ENCODE results near the gene ARHGAP28. TPM values are rescaled to one million over a fixed set of nuclear protein-coding genes. Genes with fewer than 3 reads are reported as not detected.

ARHGAP28 gene
- total and polyA plus RNA-seq, 11 donors: 0.42 to 7.5 (median 1.8) TPM

DNA sequence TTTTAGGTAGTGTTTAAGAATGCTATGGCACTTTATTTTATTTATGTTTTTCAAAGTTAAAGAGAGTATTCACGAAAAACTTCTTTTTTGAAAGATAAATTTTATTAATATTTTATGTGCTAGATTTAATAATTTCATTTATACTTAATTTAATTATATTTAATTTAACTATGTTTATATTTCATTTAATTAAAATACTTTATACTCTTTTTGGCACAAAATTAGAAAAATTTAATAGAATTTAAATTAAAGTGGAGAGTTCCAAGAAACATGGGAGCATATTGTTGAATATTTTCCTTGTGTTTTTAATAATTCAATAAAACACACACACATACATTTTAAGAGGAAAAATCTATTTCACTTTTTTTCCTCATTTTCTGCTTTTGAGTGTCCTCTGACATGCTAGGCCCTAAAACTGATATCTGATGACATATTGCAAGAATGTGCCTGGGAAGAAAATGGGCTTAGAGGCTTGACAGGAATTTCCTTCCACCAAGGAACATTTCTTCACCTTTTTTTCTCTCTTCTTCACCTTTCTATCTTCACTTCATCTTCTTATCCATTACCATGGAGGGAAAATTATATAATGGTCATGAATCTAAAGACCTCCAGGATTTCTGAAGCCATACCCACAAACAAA lies 15.4 kb downstream of the ARHGAP28 start:
- Histone ChIP-seq H3K36me3 (no peaks in the 10 kb centered on the region), H3K27ac (no peak overlapping the region), H3K27me3 (no peaks in the 10 kb centered on the region), H3K9me3 (peaks cover 0 to 3% (median under 1%) of the 10 kb centered on the region in 12 donors), H3K4me1 (peaks cover 0 to 22% (median 9%) of the 10 kb centered on the region in 12 donors), H3K4me3 (no peak overlapping the region)
- DNase-seq (no peak), ATAC-seq (no peak)
- intact Hi-C loops (cut with DNase I): loop anchor here in 1 of 10 donors (10.0 kb wide), 1 partner anchor 140 kb away; no protein-coding TSS in a partner anchor
- WGBS, 4 donors: 95 to 99% (median 98%) methylated on average over 1 of the region's 1 CpG
- no peak for TF ChIP-seq POLR2A (IDR thresholded peaks at IDR 0.05)
- TF ChIP-seq, protein P1, sequence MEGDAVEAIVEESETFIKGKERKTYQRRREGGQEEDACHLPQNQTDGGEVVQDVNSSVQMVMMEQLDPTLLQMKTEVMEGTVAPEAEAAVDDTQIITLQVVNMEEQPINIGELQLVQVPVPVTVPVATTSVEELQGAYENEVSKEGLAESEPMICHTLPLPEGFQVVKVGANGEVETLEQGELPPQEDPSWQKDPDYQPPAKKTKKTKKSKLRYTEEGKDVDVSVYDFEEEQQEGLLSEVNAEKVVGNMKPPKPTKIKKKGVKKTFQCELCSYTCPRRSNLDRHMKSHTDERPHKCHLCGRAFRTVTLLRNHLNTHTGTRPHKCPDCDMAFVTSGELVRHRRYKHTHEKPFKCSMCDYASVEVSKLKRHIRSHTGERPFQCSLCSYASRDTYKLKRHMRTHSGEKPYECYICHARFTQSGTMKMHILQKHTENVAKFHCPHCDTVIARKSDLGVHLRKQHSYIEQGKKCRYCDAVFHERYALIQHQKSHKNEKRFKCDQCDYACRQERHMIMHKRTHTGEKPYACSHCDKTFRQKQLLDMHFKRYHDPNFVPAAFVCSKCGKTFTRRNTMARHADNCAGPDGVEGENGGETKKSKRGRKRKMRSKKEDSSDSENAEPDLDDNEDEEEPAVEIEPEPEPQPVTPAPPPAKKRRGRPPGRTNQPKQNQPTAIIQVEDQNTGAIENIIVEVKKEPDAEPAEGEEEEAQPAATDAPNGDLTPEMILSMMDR (IDR thresholded peaks at IDR 0.05): no peak

DNA sequence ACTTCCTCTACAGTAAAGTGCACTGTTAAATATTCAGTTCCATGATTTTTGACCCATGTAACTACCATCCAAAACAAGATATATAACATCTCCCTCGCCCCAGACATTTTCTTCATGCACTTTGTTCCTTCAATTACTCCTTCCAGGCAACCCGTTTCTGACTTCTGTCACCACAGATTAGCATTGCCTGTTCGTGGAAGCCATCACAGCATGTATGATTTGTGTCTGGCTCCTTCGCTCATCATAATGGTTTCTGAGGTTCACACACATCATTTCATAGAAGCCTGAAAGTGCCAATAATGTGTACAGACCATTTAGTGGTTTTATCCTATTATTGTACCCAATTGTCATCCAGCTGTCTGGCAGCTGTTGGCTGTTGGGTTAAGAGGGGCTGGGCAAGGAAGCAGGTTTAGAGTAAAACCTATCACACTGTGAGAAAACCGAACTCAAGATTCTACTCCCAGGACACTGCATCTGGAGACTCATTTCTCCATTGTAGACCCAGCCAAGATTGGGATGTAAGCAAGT lies 16.1 kb downstream of the ARHGAP28 start:
- no peak for TF ChIP-seq POLR2A (IDR thresholded peaks at IDR 0.05)
- TF ChIP-seq, protein P1 (IDR thresholded peaks at IDR 0.05): no peak

DNA sequence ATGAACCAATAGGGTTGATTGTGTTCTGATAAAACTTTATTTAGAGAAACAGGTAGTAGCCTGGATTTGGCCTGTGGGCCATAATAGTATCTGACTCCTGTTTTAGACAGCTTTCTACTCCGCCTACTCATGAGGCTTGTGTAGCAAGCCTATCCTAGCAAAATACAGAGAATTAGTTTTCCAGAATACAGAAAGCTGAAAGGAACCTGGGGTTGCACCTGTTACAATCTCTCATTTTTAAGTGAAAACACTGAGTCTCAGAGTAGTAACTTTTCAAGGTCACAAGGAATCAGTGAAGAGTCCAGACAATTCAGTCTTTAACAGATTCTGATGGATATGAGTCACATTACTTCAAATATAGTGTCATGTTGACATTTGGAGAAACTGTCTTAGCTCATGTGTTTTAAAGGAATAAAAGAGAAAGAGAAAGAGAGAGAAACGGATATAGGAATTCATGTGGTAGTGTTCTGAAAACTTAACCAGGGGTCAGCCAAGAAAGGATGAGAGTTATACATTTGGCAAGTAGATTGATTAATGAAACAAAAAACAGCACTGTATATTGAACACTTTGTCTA lies 17.0 kb downstream of the ARHGAP28 start:
- TF ChIP-seq POLR2A (IDR thresholded peaks at IDR 0.05): no peak
- TF ChIP-seq, protein P1 (IDR thresholded peaks at IDR 0.05): no peak
- Histone ChIP-seq H3K4me3 (no peak overlapping the region), H3K36me3 (no peaks in the 10 kb centered on the region), H3K9me3 (peaks cover 0 to 12% (median 6%) of the 10 kb centered on the region in 12 donors), H3K27me3 (no peaks in the 10 kb centered on the region), H3K4me1 (peaks cover 0 to 22% (median 8%) of the 10 kb centered on the region in 12 donors), H3K27ac (no peak overlapping the region)
- DNase-seq: no peak
- ATAC-seq: no peak
- WGBS, 4 donors: 87 to 91% (median 87%) methylated on average over 2 of the region's 2 CpGs
- intact Hi-C loops (cut with DNase I): loop anchor here in 1 of 10 donors (10.0 kb wide), 1 partner anchor 138 kb away; no protein-coding TSS in a partner anchor

More for the DNA sequence above, 16.1 kb downstream of the ARHGAP28 start:
- Histone ChIP-seq H3K4me3 (no peak overlapping the region), H3K36me3 (no peaks in the 10 kb centered on the region), H3K27me3 (no peaks in the 10 kb centered on the region), H3K27ac (no peak overlapping the region), H3K4me1 (peaks cover 0 to 22% (median 9%) of the 10 kb centered on the region in 12 donors), H3K9me3 (peaks cover 0 to 10% (median 6%) of the 10 kb centered on the region in 12 donors)
- ATAC-seq (no peak), DNase-seq (no peak)
- intact Hi-C loops (cut with DNase I): loop anchor here in 1 of 10 donors (10.0 kb wide), 1 partner anchor 139 kb away; no protein-coding TSS in a partner anchor
- 85 to 94% (median 91%) methylated on average over 5 of the region's 5 CpGs for WGBS, 4 donors

DNA sequence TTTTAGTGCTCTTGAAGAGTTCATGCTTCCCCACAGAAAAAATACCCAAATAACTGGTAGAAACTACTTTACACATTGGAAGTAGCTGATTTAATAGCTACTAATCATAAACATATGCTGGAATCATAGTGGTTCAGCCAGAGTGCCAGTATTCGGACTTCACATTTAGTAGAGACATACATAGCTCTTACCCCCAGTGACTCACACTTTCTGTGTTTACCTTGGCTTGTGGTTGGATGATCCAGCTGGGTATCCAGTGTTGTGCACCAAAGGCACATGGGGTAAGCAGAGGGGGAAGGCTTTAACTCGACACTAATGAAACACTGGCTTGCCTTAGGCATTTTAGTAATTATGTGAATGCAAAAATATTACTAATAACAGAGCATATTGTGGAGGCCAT lies 18.1 kb downstream of the ARHGAP28 start:
- Histone ChIP-seq H3K27ac (peak overlapping the region in 5 of 12 donors; percentile 9 to 49 (median 31)), H3K27me3 (no peaks in the 10 kb centered on the region), H3K4me3 (no peak overlapping the region), H3K4me1 (peaks cover 0 to 28% (median 11%) of the 10 kb centered on the region in 12 donors), H3K9me3 (peaks cover 0 to 12% (median 6%) of the 10 kb centered on the region in 12 donors), H3K36me3 (no peaks in the 10 kb centered on the region)
- WGBS, 4 donors: 53 to 78% (median 75%) methylated on average over 2 of the region's 2 CpGs
- DNase-seq (no peak), ATAC-seq (peak in 3 of 4 donors; percentile 41 to 75 (median 48))
- TF ChIP-seq, protein P1 (IDR thresholded peaks at IDR 0.05): no peak
- TF ChIP-seq POLR2A (IDR thresholded peaks at IDR 0.05): no peak
- intact Hi-C loops (cut with DNase I): loop anchor here in 1 of 10 donors (10.0 kb wide), 1 partner anchor 137 kb away; no protein-coding TSS in a partner anchor
